ENCODE measurements around the gene PIK3C2G.

Gene PIK3C2G

GRCh38 chr12:18340186-18340585 is 78.9 kb downstream of the PIK3C2G start:
- DNase-seq (ENCODE audit: low spot score) = no peak

- no peak for DNase-seq (ENCODE audit: low spot score)
Observed at GRCh38 chr12:18340786-18341185, 79.5 kb downstream of the PIK3C2G start.

- DNase-seq (ENCODE audit: low spot score) = no peak
Observed at GRCh38 chr12:18343708-18344107, 82.4 kb downstream of the PIK3C2G start.

- DNase-seq (ENCODE audit: low spot score) = no peak
Observed at GRCh38 chr12:18345021-18345735, 83.9 kb downstream of the PIK3C2G start.

- DNase-seq (ENCODE audit: low spot score) = no peak
Observed at GRCh38 chr12:18352312-18352711, 91.0 kb downstream of the PIK3C2G start.

GRCh38 chr12:18355429-18355828 is 94.1 kb downstream of the PIK3C2G start:
- DNase-seq (ENCODE audit: low spot score) = no peak

GRCh38 chr12:18358077-18358476 is 96.8 kb downstream of the PIK3C2G start:
- DNase-seq (ENCODE audit: low spot score) = no peak

- no peak for DNase-seq (ENCODE audit: low spot score)
Observed at GRCh38 chr12:18358930-18359329, 97.6 kb downstream of the PIK3C2G start.

- no peak for DNase-seq (ENCODE audit: low spot score)
Observed at GRCh38 chr12:18361433-18361832, 100.1 kb downstream of the PIK3C2G start.

- no peak for DNase-seq (ENCODE audit: low spot score)
Observed at GRCh38 chr12:18363321-18363720, 102.0 kb downstream of the PIK3C2G start.

GRCh38 chr12:18368594-18368993 is 107.3 kb downstream of the PIK3C2G start:
- DNase-seq (ENCODE audit: low spot score) = no peak

- no peak for DNase-seq (ENCODE audit: low spot score)
Observed at GRCh38 chr12:18373181-18373580, 111.9 kb downstream of the PIK3C2G start.

- no peak for DNase-seq (ENCODE audit: low spot score)
Observed at GRCh38 chr12:18375131-18375530, 113.8 kb downstream of the PIK3C2G start.

GRCh38 chr12:18375583-18375982 is 114.3 kb downstream of the PIK3C2G start:
- DNase-seq (ENCODE audit: low spot score) = no peak

- DNase-seq (ENCODE audit: low spot score) = no peak
Observed at GRCh38 chr12:18382236-18382885, 121.0 kb downstream of the PIK3C2G start.

- DNase-seq (ENCODE audit: low spot score) = peak; percentile 8
Observed at GRCh38 chr12:18383203-18383602, 121.9 kb downstream of the PIK3C2G start.

GRCh38 chr12:18387706-18388105 is 126.4 kb downstream of the PIK3C2G start:
- DNase-seq (ENCODE audit: low spot score) = no peak

- no peak for DNase-seq (ENCODE audit: low spot score)
Observed at GRCh38 chr12:18389820-18390219, 128.5 kb downstream of the PIK3C2G start.

- no peak for DNase-seq (ENCODE audit: low spot score)
Observed at GRCh38 chr12:18391151-18391550, 129.8 kb downstream of the PIK3C2G start.

GRCh38 chr12:18394742-18395141 is 133.4 kb downstream of the PIK3C2G start:
- no peak for DNase-seq (ENCODE audit: low spot score)

GRCh38 chr12:18400186-18400585 is 138.9 kb downstream of the PIK3C2G start:
- no peak for DNase-seq (ENCODE audit: low spot score)

- DNase-seq (ENCODE audit: low spot score) = no peak
Observed at GRCh38 chr12:18402872-18403611, 141.7 kb downstream of the PIK3C2G start.

GRCh38 chr12:18411453-18411852 is 150.1 kb downstream of the PIK3C2G start:
- no peak for DNase-seq (ENCODE audit: low spot score)
